ENCODE measurements around the gene RIPOR1.

Gene RIPOR1

DNA sequence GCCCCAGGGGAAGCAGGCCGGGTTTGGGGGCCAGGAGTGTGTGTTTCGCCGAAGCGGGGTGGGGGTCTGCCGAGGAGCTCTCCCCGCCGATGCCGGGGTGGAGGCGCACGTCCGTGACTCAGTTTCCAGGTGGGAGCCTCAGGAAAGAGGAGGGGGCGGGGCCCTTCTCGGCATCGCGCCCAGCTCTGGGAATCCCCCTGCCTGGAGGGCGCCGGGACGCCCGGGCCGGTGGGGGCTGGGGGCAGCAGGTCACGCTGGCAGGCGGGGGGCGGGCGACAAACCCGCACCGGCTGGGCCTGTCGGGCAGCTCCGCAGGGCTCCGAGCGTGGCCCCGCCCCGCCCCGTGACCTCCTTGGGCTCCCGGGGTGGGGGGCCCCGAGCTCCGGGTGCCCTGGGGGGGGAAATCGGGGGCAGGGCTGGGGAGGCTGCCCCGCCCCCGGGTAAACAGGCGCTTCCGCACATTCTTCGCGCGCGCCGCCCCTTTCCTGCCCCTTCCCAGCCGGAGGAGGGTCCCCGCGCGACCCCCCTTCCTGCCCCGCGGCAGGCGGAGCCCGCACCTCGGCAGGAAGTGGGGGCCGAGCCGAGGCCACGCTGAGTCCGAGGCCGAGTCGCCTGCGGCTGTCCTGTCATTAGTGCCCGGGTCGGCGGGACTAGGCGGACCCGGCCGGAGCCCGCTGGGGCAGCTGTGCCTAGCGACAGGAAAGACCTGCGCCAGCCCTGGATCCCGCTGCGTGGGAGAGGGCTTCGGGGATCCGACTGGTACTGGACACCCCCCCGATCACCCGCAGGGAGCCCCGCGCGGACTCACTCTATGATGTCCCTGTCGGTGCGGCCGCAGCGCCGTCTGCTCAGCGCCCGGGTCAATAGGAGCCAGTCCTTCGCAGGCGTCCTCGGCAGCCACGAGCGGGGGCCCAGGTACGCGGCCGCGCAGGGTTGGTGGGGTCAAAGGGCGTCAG is 9.3 kb downstream of the RIPOR1 start:
- peak in 1 of 2 donors; percentile 38 for DNase-seq (ENCODE audit: low read depth in 2 of 2, low spot score in 1 of 2)

DNA sequence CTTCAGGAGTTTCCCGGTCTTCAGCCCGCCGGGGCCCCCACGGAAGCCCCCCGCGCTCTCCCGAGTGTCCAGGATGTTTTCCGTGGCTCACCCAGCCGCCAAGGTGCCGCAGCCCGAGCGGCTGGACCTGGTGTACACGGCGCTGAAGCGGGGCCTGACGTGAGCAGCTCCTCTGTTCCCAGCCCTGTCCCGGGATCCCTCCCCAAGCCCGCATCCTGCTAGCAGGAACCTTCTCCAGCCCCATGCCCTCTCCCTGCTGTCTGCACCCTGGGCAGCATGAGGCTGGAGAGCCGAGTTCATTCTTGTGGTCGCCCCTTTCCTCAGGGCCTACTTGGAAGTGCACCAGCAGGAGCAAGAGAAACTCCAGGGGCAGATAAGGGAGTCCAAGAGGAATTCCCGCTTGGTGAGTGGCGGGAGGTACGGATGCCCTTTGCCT is 10.1 kb downstream of the RIPOR1 start:
- no peak for DNase-seq (ENCODE audit: low read depth in 2 of 2, low spot score in 1 of 2)

DNA sequence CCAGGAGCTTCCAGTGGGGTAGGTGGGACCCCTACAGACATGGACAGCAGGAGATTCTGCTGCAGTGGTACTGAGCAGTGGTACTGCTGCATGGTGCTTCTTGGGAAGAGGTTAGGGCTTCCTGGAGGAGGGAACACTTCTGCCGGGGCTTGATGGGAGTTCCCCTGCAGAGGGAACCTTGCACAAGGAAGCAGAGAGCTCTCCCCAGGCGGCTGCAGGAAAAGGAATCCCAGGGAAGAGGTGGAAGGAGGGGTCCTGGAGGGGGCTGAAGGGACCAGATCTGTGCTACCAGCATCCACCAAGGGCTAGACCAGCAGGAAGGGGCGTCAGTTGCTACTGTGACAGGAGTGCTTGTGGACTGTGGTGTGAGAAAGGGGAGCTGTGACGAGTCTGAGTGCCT is 10.6 kb downstream of the RIPOR1 start:
- DNase-seq (ENCODE audit: low read depth in 2 of 2, low spot score in 1 of 2), result no peak

DNA sequence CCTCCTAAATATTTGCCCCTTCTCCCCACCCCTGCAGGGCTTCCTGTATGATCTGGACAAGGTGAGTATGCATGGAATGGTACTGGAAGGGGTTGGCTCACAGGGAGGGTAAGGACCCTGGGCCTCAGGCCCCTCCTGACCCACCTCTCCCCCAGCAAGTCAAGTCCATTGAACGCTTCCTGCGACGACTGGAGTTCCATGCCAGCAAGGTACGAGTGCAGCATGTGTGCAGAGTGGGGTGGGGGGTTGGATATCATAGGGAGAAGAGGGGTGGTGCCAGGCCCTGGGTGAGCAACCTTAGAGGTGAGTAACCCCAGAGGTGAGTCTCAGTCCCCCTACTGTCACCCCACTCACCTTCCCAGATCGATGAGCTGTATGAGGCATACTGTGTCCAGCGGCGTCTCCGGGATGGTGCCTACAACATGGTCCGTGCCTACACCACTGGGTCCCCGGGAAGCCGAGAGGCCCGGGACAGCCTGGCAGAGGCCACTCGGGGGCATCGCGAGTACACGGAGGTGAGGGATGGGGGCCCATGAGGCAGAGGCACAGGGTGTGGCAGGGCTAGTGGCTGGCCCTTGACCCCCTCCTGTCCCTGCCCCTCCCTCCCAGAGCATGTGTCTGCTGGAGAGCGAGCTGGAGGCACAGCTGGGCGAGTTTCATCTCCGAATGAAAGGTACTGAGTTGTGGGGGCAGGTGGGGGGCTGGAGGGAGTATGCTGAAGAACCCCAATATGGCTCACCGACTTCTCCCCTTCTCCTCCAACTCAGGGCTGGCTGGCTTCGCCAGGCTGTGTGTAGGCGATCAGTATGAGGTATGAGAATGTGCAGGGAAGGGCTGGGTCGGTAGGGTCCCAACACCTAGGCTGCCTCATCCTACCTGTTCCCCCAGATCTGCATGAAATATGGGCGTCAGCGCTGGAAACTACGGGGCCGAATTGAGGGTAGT is 11.3 kb downstream of the RIPOR1 start:
- no peak for DNase-seq (ENCODE audit: low read depth in 2 of 2, low spot score in 1 of 2)

DNA sequence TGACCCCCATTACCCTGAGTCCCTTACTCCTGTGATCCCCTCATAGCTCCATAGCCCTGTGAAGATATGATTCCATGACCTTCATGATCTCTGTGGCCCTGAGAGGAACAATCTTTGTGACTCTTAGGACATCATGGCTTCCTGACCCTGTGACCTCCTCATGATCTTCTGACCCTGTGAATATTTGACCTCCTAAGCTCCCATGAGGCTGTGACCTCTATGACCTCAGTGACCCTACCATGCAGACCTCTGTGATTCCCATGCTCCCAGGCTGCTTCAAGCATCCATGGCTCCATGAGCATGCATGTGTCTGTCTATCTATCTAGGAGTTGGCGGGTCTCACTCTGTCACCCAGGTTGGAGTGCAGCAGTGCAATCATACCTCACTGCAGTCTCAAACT is 12.1 kb downstream of the RIPOR1 start:
- no peak for DNase-seq (ENCODE audit: low read depth in 2 of 2, low spot score in 1 of 2)

DNA sequence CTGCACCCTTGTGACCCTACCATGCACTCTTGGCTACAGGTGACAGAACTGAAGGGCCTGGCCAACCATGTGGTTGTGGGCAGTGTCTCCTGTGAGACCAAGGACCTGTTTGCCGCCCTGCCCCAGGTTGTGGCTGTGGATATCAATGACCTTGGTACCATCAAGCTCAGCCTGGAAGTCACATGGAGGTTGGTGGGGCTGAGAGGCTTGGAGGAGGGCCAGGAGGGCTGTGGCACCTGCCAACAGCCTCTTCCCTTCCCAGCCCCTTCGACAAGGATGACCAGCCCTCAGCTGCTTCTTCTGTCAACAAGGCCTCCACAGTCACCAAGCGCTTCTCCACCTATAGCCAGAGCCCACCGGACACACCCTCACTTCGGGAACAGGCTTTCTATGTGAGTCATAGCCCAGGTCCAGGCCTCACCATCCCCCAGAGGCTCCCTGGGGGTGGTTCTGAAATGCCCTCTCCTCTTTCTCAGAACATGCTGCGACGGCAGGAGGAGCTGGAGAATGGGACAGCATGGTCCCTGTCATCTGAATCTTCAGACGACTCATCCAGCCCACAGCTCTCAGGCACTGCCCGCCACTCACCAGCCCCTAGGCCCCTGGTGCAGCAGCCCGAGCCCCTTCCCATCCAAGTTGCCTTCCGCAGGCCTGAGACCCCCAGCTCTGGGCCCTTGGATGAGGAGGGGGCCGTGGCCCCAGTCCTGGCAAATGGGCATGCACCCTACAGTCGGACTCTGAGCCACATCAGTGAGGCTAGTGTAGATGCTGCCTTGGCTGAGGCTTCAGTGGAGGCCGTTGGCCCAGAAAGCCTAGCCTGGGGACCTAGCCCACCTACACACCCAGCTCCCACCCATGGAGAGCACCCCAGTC is 13.0 kb downstream of the RIPOR1 start:
- no peak for DNase-seq (ENCODE audit: low read depth in 2 of 2, low spot score in 1 of 2)

DNA sequence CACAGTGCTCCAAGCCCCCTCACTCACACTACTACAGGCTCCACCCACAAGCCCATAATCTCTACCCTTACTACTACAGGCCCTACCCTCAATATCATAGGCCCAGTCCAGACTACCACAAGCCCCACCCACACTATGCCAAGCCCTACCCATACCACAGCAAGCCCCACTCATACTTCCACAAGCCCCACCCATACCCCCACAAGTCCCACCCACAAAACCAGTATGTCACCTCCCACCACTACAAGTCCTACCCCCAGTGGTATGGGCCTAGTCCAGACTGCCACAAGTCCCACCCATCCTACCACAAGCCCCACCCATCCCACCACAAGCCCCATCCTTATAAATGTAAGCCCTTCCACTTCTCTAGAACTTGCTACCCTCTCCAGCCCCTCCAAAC is 13.8 kb downstream of the RIPOR1 start:
- DNase-seq (ENCODE audit: low read depth in 2 of 2, low spot score in 1 of 2), result no peak

DNA sequence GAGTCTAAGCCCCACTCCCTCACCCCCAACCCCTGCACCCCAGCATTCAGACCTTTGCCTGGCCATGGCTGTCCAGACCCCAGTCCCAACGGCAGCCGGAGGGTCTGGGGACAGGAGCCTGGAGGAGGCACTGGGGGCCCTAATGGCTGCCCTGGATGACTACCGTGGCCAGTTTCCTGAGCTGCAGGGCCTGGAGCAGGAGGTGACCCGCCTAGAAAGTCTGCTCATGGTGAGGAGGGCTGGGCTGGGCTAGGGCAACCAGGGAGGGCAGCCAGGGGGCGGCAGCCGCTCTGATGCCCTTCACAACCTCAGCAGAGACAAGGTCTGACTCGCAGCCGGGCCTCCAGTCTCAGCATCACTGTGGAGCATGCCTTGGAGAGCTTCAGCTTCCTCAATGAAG is 14.4 kb downstream of the RIPOR1 start:
- DNase-seq (ENCODE audit: low read depth in 2 of 2, low spot score in 1 of 2), result no peak

DNA sequence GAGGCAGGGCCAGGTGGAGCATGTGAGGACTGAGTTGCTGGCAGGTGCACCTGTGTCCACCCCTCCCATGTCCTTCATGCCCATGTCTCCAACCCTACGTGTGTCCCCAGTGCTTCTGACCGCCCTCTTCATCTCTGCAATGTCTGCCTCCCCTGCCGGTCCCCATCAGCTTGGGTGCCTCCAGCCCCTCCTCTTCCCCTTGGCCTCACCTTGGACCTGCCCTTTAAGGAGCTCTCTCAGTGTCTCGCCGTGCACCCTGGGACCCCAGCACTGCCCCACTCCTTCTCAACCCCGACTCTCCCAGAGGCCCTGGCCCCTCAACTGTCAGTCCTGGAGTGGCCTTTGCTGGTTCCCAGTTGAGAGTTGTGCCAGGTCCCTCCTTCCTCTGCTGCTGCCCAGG is 15.0 kb downstream of the RIPOR1 start:
- DNase-seq (ENCODE audit: low read depth in 2 of 2, low spot score in 1 of 2), result no peak

DNA sequence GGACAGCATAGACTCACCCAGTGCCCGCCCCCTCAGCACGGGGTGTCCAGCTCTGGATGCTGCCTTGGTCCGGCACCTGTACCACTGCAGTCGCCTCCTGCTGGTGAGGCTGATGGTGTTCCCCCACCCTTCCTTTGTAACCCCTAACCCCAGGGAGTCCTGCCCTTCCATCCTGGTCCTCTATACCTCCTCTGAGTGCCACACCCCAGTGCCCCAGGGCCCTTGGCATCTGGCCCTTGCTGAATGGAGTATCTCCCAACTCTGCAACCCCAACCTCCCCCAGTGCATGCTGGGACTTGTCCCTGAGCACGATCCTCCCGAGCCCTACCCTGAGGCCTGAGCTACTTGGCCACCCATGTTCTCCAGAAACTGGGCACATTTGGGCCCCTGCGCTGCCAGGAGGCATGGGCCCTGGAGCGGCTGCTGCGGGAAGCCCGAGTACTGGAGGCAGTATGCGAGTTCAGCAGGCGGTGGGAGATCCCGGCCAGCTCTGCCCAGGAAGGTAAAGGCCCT is 15.8 kb downstream of the RIPOR1 start:
- no peak for DNase-seq (ENCODE audit: low read depth in 2 of 2, low spot score in 1 of 2)

DNA sequence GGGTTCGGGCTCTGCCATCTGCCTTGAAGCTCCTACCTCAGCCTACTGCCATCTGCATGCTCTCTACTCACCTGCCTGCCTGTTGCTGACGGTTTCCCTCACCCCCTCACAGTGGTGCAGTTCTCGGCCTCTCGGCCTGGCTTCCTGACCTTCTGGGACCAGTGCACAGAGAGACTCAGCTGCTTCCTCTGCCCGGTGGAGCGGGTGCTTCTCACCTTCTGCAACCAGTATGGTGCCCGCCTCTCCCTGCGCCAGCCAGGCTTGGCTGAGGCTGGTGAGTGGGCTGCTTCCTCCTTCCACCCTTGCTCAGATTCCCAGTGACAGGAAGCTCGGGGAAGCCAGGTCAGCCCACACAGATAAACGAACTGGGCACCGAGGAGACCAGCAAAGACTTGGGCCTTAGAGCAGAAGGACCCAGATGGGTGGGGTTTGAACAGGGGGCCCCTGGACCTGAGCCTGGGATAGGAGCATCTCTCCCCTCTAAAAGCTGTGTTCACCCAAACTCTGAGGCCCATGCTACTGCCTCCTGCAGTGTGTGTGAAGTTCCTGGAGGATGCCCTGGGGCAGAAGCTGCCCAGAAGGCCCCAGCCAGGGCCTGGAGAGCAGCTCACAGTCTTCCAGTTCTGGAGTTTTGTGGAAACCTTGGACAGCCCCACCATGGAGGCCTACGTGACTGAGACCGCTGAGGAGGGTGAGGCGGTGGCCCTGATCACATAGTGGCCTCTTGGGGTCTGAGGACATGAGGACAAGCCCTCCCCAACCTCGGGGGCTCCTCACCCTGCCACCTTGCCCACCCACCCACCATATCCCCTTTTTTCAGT is 16.4 kb downstream of the RIPOR1 start:
- no peak for DNase-seq (ENCODE audit: low read depth in 2 of 2, low spot score in 1 of 2)

DNA sequence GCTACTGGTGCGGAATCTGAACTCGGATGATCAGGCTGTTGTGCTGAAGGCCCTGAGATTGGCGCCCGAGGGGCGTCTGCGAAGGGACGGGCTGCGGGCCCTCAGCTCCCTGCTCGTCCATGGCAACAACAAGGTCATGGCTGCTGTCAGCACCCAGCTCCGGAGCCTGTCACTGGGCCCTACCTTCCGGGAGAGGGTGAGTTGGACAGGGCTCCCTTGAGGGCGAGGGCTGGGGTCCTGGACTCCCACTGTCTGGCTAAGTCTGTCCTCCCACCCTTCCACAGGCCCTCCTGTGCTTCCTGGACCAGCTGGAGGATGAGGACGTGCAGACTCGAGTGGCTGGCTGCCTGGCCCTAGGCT is 17.0 kb downstream of the RIPOR1 start:
- no peak for DNase-seq (ENCODE audit: low read depth in 2 of 2, low spot score in 1 of 2)

DNA sequence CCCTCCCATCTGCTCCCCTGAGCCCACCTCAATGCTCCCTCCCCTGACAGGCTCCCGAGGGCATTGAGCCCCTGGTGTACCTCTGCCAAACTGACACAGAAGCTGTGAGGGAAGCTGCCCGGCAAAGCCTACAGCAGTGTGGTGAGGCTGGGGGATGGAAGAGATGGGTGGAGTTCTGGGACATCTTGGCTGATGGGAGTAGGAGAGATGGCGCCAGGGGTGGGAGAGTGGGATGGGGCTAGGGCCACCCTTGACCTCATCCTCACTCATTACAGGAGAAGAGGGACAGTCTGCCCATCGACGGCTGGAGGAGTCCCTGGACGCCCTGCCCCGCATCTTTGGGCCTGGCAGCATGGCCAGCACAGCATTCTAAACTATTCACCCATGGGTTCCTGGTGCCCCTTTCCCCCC is 17.5 kb downstream of the RIPOR1 start:
- no peak for DNase-seq (ENCODE audit: low read depth in 2 of 2, low spot score in 1 of 2)

DNA sequence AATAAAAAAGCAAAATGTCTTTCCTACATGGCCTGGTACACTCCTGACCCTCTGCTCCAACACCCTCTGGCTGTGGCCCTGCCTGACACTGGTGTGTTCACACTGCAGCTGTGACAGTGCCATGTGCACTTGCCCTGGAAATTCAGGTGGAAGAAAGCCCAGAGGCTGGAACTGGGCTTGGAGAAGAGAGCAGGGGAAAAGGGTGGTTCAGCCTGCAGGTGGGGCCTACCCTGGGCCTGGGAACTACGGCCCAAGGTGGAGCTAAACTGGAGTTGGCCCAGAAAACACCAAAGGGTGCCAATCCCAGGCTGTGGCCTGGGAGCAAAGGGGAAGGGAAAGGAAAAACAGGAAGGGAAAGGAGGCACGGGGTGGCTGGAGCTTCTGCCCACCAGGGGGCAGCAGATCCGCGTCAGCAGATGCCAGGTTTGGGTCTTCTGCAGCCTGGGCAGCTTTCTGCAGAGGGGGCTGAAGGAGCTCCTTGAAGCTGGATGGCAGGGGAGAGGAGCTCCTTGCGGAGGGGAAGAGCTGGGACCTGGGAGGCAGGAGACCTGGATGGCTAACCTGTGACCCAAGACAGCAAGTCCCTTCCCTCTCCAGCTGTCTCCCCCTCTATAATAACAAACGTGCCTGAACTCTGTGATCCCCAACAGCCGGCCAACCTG is 18.3 kb downstream of the RIPOR1 start:
- DNase-seq (ENCODE audit: low read depth in 2 of 2, low spot score in 1 of 2), result peak; percentile 59 to 62

DNA sequence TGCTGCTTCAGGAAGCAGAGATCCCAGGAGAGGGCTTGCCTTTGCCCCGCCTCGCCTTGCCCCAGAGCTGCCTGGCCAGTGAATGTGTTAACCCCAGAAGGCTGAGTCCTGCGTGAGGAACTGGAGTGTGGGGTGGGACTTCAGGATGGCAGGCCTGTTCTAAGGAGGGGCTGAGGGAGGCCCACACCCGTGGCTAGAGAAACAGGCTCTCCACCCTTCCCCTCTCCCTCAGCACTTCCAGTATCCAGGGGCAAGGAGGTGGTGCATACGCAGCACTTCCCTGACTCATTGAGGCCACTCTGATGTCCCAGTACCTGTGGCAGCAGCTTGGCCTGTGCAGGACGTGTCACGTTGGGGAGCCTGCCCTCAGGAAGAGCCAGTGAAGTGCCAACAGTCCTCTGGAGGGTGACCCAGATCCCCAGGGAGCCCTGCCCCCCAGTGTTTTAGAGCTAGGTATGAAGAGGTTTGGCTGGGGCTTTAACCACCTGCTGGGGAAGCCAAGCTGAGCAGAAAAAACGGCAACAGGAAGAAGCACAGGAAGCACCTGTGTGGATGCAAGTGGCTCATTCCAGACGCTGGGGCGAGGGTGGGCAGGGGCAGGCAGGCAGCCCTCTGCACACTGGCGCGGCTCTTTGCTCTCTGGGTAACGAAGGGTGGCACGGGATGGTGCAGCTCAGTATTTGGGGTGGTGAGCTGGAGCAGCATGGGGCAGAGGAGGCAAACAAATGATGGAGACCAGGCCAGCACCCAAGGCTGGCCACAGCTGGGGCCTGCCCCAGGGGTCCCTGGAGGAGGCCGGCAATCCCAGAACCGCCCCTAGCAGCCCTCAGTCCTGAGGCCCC is 19.0 kb downstream of the RIPOR1 start:
- no peak for DNase-seq (ENCODE audit: low read depth in 2 of 2, low spot score in 1 of 2)

DNA sequence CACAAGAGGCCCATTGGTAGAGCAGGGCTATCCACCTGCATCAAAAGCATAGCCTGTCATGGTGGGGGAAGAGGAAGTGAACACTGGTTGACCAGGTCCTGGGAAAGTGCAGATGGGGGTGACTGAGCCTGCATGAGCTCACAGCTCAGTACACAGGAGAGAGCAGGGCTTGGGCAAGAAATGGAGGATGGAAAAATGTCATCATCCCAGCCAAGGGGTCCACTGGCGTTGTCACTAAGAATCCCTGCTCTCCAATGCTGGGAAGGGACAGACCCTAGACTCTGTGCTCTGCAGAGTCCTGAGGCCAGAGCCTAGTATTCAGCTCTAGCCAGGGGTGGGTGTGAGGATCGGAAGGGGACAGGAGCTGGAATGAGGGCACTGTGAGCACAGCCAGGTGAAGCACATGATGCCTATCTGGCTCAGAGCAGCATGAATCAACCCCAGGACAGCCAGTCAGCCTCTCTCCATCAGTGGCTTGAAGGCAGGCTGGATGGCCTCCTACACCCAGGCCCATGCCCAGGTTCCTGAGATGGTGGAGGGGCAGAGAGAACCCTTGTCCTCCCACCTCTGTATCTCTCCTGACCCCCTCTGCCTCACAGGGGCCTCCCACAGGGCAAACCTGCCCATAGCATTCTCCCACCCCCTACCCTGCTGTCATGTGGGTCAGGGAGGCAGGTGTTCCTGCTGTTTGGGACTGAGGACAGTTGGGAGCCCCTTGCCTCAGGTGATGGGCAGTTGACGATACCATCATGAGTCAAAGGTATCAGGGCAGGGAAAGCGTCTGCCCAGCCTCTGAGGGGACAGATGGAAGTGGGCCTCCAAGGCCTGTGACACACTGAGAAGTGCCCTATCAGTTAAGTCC is 19.9 kb downstream of the RIPOR1 start:
- DNase-seq (ENCODE audit: low read depth in 2 of 2, low spot score in 1 of 2), result no peak

DNA sequence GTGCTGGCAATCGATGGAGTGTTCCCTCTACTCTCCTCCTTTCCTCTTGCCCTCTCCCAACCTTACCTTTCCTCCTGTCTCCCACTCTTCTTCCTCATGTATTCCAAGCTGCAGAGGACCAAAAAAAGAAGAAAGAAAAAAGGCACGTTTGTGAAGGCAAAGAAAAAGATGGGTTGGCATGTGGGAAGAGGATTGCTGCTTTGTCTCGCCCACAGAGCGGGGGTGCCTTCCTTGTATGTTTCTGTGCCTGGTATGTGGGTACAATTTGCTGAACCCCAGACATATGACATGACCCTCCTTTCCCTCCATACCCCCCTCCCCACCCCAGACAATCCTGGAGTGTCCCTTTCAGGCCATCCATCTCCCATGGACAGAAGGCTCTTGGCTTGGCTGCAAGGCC is 20.6 kb downstream of the RIPOR1 start:
- no peak for DNase-seq (ENCODE audit: low read depth in 2 of 2, low spot score in 1 of 2)

DNA sequence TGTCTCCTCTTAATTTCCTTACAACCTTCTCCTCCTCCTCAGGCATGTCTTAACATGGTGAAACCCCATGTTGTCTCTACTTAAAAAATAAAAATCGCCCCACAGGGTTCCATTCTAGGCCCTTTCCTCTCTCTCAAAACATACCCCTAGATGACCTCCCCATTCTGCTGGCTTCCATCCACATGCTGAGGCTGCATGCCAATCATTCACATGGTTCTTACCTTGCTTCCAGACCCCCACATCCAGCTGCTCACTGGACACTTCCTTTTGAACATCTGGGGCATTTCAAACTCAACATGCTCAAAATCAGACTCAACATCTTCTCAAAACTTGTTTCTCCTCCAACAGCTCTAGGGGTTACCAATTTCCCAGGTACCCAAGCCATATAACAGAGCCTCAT is 21.3 kb downstream of the RIPOR1 start:
- DNase-seq (ENCODE audit: low read depth in 2 of 2, low spot score in 1 of 2), result no peak
